ENCODE results near the gene LUC7L2.
"Not testable (repeated sequence)": the region's sequence is repeated elsewhere in the genome, so short reads cannot be mapped to it uniquely, and the experiment has no call there.

Gene LUC7L2

DNA sequence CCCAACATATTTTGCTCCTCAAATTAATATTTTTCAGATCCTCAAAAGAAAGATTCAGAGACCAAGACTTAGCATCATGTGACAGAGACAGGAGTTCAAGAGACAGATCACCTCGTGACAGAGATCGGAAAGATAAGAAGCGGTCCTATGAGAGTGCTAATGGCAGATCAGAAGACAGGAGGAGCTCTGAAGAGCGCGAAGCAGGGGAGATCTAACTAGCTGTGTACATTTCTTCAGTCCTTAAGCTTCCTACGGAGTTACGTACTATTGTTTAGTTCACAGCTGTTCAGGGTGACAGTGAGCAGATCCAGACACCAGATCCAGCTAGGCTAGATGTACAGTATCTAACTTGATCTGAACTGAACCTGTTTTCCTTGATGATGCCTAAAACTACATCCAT, 62.4 kb downstream of the LUC7L2 start:
- no peak for DNase-seq
- peak overlapping the region in 1 of 2 donors; percentile 13 for H3K27ac ChIP-seq
- H3K27me3 ChIP-seq = no peaks in the 10 kb centered on the region
- no peaks in the 10 kb centered on the region for H3K9me3 ChIP-seq
- intact Hi-C loops (cut with DNase I; ENCODE audit: low total_unique reads) = no loop called here
- H3K4me3 ChIP-seq = no peak overlapping the region
- TF ChIP-seq, protein P1, sequence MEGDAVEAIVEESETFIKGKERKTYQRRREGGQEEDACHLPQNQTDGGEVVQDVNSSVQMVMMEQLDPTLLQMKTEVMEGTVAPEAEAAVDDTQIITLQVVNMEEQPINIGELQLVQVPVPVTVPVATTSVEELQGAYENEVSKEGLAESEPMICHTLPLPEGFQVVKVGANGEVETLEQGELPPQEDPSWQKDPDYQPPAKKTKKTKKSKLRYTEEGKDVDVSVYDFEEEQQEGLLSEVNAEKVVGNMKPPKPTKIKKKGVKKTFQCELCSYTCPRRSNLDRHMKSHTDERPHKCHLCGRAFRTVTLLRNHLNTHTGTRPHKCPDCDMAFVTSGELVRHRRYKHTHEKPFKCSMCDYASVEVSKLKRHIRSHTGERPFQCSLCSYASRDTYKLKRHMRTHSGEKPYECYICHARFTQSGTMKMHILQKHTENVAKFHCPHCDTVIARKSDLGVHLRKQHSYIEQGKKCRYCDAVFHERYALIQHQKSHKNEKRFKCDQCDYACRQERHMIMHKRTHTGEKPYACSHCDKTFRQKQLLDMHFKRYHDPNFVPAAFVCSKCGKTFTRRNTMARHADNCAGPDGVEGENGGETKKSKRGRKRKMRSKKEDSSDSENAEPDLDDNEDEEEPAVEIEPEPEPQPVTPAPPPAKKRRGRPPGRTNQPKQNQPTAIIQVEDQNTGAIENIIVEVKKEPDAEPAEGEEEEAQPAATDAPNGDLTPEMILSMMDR (IDR thresholded peaks at IDR 0.05) = no peak
- peaks cover 0 to 5% (median 2%) of the 10 kb centered on the region in 4 donors for H3K4me1 ChIP-seq
- H3K36me3 ChIP-seq = peaks cover 38 to 68% (median 56%) of the 10 kb centered on the region in 3 donors

DNA sequence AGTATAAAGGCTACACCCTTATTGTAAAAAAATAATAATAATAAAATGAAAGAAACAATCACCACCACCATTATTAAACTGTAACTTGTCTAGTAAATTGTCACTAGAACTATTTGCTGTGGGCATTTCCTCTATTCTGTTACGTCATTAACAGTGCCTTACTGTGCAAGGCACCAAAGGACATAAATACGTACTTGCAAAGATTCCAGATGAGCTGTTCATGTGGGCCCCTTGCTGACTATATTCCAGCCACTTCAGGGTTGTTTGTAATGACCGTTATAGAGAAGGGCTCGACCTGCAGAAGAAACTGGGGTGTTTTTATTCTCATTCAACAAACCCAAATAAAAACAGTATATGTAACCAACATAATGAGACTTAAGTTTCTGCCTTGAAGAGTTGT, 63.4 kb downstream of the LUC7L2 start:
- H3K9me3 ChIP-seq = no peaks in the 10 kb centered on the region
- H3K4me1 ChIP-seq = peaks cover 0 to 6% (median 3%) of the 10 kb centered on the region in 4 donors
- H3K36me3 ChIP-seq = peaks cover 33 to 61% (median 46%) of the 10 kb centered on the region in 3 donors
- H3K27me3 ChIP-seq = no peaks in the 10 kb centered on the region
- TF ChIP-seq, protein P1 (IDR thresholded peaks at IDR 0.05) = no peak
- no peak for DNase-seq
- H3K4me3 ChIP-seq = no peak overlapping the region
- H3K27ac ChIP-seq = no peak overlapping the region
- intact Hi-C loops (cut with DNase I; ENCODE audit: low total_unique reads) = no loop called here

GRCh38 chr7:139424004-139424403, 64.3 kb downstream of the LUC7L2 start:
- no peak for DNase-seq
- Histone ChIP-seq H3K36me3 (peaks cover 24 to 53% (median 37%) of the 10 kb centered on the region in 3 donors), H3K27ac (no peak overlapping the region), H3K27me3 (no peaks in the 10 kb centered on the region), H3K4me1 (peaks cover 0 to 6% (median 3%) of the 10 kb centered on the region in 4 donors), H3K4me3 (no peak overlapping the region), H3K9me3 (no peaks in the 10 kb centered on the region)
- intact Hi-C loops (cut with DNase I; ENCODE audit: low total_unique reads) = no loop called here
- TF ChIP-seq, protein P1 (IDR thresholded peaks at IDR 0.05) = no peak

GRCh38 chr7:139425701-139426100, 66.0 kb downstream of the LUC7L2 start:
- H3K27me3 ChIP-seq; H3K4me3 ChIP-seq; H3K27ac ChIP-seq; H3K9me3 ChIP-seq; DNase-seq; intact Hi-C loops (cut with DNase I; ENCODE audit: low total_unique reads): not testable (repeated sequence)
- H3K4me1 ChIP-seq = peaks cover 0 to 13% (median 9%) of the 10 kb centered on the region in 4 donors
- peaks cover 10 to 36% (median 24%) of the 10 kb centered on the region in 3 donors for H3K36me3 ChIP-seq

- peaks cover 7 to 35% (median 17%) of the 10 kb centered on the region in 3 donors for H3K36me3 ChIP-seq
- H3K27ac ChIP-seq = peak overlapping the region in 1 of 2 donors; percentile 32
- H3K9me3 ChIP-seq = no peaks in the 10 kb centered on the region
- intact Hi-C loops (cut with DNase I; ENCODE audit: low total_unique reads) = no loop called here
- no peaks in the 10 kb centered on the region for H3K27me3 ChIP-seq
- no peak for DNase-seq
- H3K4me3 ChIP-seq = no peak overlapping the region
- TF ChIP-seq, protein P1 (IDR thresholded peaks at IDR 0.05) = no peak
- peaks cover 0 to 20% (median 15%) of the 10 kb centered on the region in 4 donors for H3K4me1 ChIP-seq
Observed at GRCh38 chr7:139426258-139427028, 66.7 kb downstream of the LUC7L2 start.

DNA sequence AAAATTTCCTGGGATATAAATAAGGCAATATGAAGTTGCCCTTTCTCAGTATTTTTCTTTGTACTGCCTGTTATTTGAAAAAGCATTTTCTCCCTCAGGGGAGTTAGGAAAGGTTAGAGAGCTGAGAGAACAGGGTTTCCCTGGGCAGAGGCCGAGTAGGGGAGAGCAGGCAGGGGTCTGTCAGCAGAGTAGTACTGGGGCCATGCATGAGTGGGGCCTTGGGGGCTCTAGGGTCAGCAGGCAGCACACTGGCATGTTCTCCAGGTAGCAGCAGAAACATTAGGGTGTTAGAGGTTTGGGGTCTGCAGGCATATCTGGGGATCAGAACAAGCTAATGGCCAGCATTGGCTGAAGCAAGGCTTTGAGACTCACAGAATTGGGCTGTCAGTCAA, 67.3 kb downstream of the LUC7L2 start:
- TF ChIP-seq, protein P1 (IDR thresholded peaks at IDR 0.05) = no peak
- Histone ChIP-seq H3K36me3 (peaks cover 7 to 31% (median 15%) of the 10 kb centered on the region in 3 donors), H3K4me1 (peaks cover 0 to 26% (median 21%) of the 10 kb centered on the region in 4 donors), H3K27ac (peak overlapping the region in 1 of 2 donors; percentile 32), H3K27me3 (no peaks in the 10 kb centered on the region), H3K9me3 (no peaks in the 10 kb centered on the region), H3K4me3 (no peak overlapping the region)
- DNase-seq = no peak
- intact Hi-C loops (cut with DNase I; ENCODE audit: low total_unique reads) = no loop called here
